MCF 10A (cell line): Measurements from ENCODE around the gene LRRC27. TPM values are rescaled to one million over a fixed set of nuclear protein-coding genes. Genes with fewer than 3 reads are reported as not detected.

Experiments
- BruUV-seq: library from RNA; stranded (reverse); fragments of 400-500 nt; replicated peaks from 2 replicates; lab custom pipeline; 2021; lab: Mats Ljungman, UMichigan
- CTCF ChIA-PET: fragments of 300-600 bp; sonication (Branson Sonifier 250); formaldehyde crosslinking; extraction: SDS; loops from one replicate; lab custom pipeline; 2021; ENCODE audit warnings: antibody characterized with exemption, inconsistent platforms; lab: Yijun Ruan, JAX
- POLR2A ChIA-PET: fragments of 300-600, 350-650 bp; sonication (Branson Sonifier 250); formaldehyde crosslinking; extraction: SDS; loops from one replicate; lab custom pipeline; 2020; ENCODE audit warnings: antibody characterized with exemption, inconsistent platforms; lab: Yijun Ruan, JAX
- DNase-seq: peaks from one replicate; pipeline ENCODE4 v3.0.0-alpha.2; 2018; ENCODE audit not compliant: unreplicated experiment
- H3K27ac Mint-ChIP-seq: one replicate; pipeline ENCODE4 v1.8.0; 2022; ENCODE audit warnings: mild to moderate bottlenecking, low read depth, mixed read lengths; ENCODE audit not compliant: unreplicated experiment
- H3K27me3 Mint-ChIP-seq: one replicate; pipeline ENCODE4 v1.8.0; 2022; ENCODE audit warnings: mixed read lengths; ENCODE audit not compliant: insufficient read depth, unreplicated experiment
- H3K36me3 Mint-ChIP-seq: one replicate; pipeline ENCODE4 v1.8.0; 2022; ENCODE audit warnings: mild to moderate bottlenecking, moderate library complexity, mixed read lengths; ENCODE audit not compliant: insufficient read depth, unreplicated experiment
- H3K4me1 Mint-ChIP-seq: one replicate; pipeline ENCODE4 v1.8.0; 2022; ENCODE audit warnings: mixed read lengths; ENCODE audit not compliant: insufficient read depth, unreplicated experiment
- H3K4me3 Mint-ChIP-seq: one replicate; pipeline ENCODE4 v1.8.0; 2022; ENCODE audit warnings: mild to moderate bottlenecking, moderate library complexity, mixed read lengths; ENCODE audit not compliant: unreplicated experiment
- H3K9me3 Mint-ChIP-seq: one replicate; pipeline ENCODE4 v1.8.0; 2022; ENCODE audit warnings: mixed read lengths; ENCODE audit not compliant: unreplicated experiment
- CTCF ChIP-seq: fragments of 200-600 bp; IDR thresholded peaks from one replicate; pipeline ENCODE4 v1.8.0; 2022; ENCODE audit warnings: antibody characterized with exemption, mild to moderate bottlenecking; ENCODE audit not compliant: unreplicated experiment
- intact Hi-C: fragments of 100-400 bp; cut with micrococcal nuclease; formaldehyde crosslinking; loops from 2 replicates; pipeline ENCODE4 v1.14.1; 2022
- total RNA-seq: library from RNA; stranded (reverse); gene quantifications from 2 replicates; pipeline ENCODE4 v1.2.3, GENCODE V29; 2022

Gene LRRC27
- total RNA-seq, 1 experiment from 2014 or later: 9.1 TPM

GRCh38 chr10:132410779-132411532 is 79.0 kb downstream of the LRRC27 start:
- no peak for DNase-seq
- no peaks in the 10 kb centered on the region for H3K27me3 Mint-ChIP-seq
- H3K27ac Mint-ChIP-seq: no peak overlapping the region
- ChIA-PET CTCF (interaction anchor here (0.5 kb wide), 1 partner anchor 35 kb away, joined by 3 read pairs; no protein-coding TSS in a partner anchor), POLR2A (interaction anchor here (0.6 kb wide), 1 partner anchor 8 kb away, joined by 3 read pairs; no protein-coding TSS in a partner anchor)
- intact Hi-C loops: no loop called here
- no TSS peak for BruUV-seq
- no peak overlapping the region for H3K4me3 Mint-ChIP-seq
- no peak for TF ChIP-seq CTCF
- H3K9me3 Mint-ChIP-seq: no peaks in the 10 kb centered on the region
- H3K4me1 Mint-ChIP-seq: peaks cover 17% of the 10 kb centered on the region
- peaks cover 30% of the 10 kb centered on the region for H3K36me3 Mint-ChIP-seq

GRCh38 chr10:132411561-132412253 is 79.7 kb downstream of the LRRC27 start:
- CTCF ChIA-PET: interaction anchor here (1.1 kb wide), 1 partner anchor 24 kb away, joined by 4 read pairs; no protein-coding TSS in a partner anchor
- H3K27me3 Mint-ChIP-seq: no peaks in the 10 kb centered on the region

DNA sequence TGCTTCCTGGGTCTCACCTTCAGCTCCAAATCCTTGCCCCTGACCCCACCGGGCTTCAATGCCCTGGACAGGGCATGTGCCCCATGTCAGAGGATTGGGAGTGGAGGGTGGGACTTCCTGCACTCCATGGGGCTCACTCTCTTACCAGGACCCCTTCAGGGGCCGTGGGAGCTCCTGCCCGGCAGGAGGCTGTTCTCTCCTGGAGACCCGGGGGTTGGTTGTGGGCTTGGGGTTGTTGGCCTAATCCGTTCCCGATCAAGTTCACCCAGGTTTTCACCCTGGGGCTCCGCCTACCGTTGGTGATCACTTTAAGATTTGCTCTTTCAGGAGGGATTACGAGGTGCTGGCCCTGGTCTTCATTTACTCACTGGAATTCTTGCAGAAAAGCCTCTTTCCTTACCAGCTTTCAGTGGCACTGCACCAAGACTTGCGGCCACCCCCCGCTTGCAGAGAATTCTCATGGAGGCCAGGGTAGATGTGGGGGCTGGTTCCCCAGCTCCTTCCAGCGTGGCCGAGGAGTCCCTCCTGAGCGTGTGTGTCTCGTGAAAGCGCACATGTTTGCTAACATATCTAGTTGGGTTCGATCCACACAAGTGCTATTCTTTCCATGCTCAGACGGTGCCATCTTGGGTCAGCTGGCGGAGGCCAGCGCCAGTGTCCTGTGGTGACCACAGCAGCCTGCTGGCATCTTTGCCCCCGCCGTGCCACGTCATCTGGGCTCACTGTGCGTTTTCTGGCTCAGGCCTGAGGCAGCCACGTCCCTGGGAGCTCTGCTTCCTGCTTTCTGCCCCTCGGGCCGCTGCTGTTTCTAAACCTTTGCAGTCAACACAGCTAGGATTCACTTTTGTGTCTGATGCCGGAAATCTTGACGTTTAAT is 80.6 kb downstream of the LRRC27 start:
- no peaks in the 10 kb centered on the region for H3K9me3 Mint-ChIP-seq
- H3K4me1 Mint-ChIP-seq: peaks cover 17% of the 10 kb centered on the region
- H3K27me3 Mint-ChIP-seq: no peaks in the 10 kb centered on the region
- no peak for TF ChIP-seq CTCF
- no peak for DNase-seq
- H3K36me3 Mint-ChIP-seq: peaks cover 15% of the 10 kb centered on the region
- no peak overlapping the region for H3K4me3 Mint-ChIP-seq
- POLR2A ChIA-PET: interaction anchor here (0.5 to 1.0 kb wide), 2 partner anchors 9 to 845 kb away, joined by 3 read pairs; no protein-coding TSS in a partner anchor
- no peak overlapping the region for H3K27ac Mint-ChIP-seq
- CTCF ChIA-PET: interaction anchor here (0.6 to 1.1 kb wide), 3 partner anchors 25 to 36 kb away, joined by 3 to 4 read pairs (median 3); no protein-coding TSS in a partner anchor
- intact Hi-C loops: no loop called here
- no TSS peak for BruUV-seq

More at GRCh38 chr10:132411561-132412253, 79.7 kb downstream of the LRRC27 start:
- no peaks in the 10 kb centered on the region for H3K9me3 Mint-ChIP-seq
- no peak overlapping the region for H3K4me3 Mint-ChIP-seq
- H3K27ac Mint-ChIP-seq: no peak overlapping the region
- intact Hi-C loops: no loop called here
- TF ChIP-seq CTCF: no peak
- no TSS peak for BruUV-seq
- peaks cover 22% of the 10 kb centered on the region for H3K36me3 Mint-ChIP-seq
- DNase-seq: no peak
- POLR2A ChIA-PET: interaction anchor here (0.6 to 1.0 kb wide), 2 partner anchors 8 to 10 kb away, joined by 3 read pairs; no protein-coding TSS in a partner anchor
- peaks cover 17% of the 10 kb centered on the region for H3K4me1 Mint-ChIP-seq
